Tibial nerve (tissue), 4 donors: ENCODE measurements around the gene LARP4B. TPM values are rescaled to one million over a fixed set of nuclear protein-coding genes. Genes with fewer than 3 reads are reported as not detected.

Source experiments
- DNase-seq, 2 donors: peaks; one replicate each; pipeline ENCODE4 v3.0.0-alpha.2; 2019; ENCODE audit warnings: low spot score in 2 of 2
- H3K27ac ChIP-seq, 4 donors: fragments of 200-600 bp; sonication (generic) in 3 of 4; one replicate each; pipeline ENCODE4 v1.5.1; 2017 to 2019; ENCODE audit warnings: mild to moderate bottlenecking in 1 of 4
- H3K27me3 ChIP-seq, 2 donors: fragments of 200-600 bp; sonication (generic) in 1 of 2; one replicate each; pipeline versions ENCODE4 v1.5.1 to v1.6.0; 2017 to 2019
- H3K36me3 ChIP-seq, 3 donors: fragments of 200-600 bp; sonication (generic); one replicate each; pipeline ENCODE4 v1.5.1; 2018 to 2019
- H3K4me1 ChIP-seq, 4 donors: fragments of 200-600 bp; sonication (generic) in 3 of 4; one replicate each; pipeline ENCODE4 v1.5.1; 2017 to 2019
- H3K4me3 ChIP-seq, 4 donors: fragments of 200-600 bp; sonication (generic) in 3 of 4; one replicate each; pipeline ENCODE4 v1.5.1; 2017 to 2019; ENCODE audit warnings: mild to moderate bottlenecking in 1 of 4, moderate library complexity in 1 of 4
- H3K9me3 ChIP-seq, 4 donors: fragments of 200-600 bp; sonication (generic) in 3 of 4; one replicate each; pipeline ENCODE4 v1.5.1; 2017 to 2019
- EP300 ChIP-seq, 2 donors: sonication (generic); formaldehyde crosslinking; IDR thresholded peaks; one replicate each; pipeline ENCODE4 v1.6.1; 2017; ENCODE audit warnings: antibody characterized with exemption in 2 of 2, mild to moderate bottlenecking in 1 of 2
- POLR2A ChIP-seq, 2 donors: fragments of 450-650 bp; IDR thresholded peaks; one replicate each; pipeline ENCODE4 v1.6.1; 2017; ENCODE audit warnings: antibody characterized with exemption in 2 of 2, mild to moderate bottlenecking in 2 of 2, moderate library complexity in 2 of 2
- WGBS, 2 donors: methylation state at CpG; one replicate each; pipeline ENCODE4 v1.1.5; 2018; 5-methylcytosine and 5-hydroxymethylcytosine counted together
- total RNA-seq, 4 donors: library from RNA; depleted of rRNA; stranded (reverse); fragments of >200 nt; gene quantifications; one replicate each; pipeline ENCODE4 v1.1.0, GENCODE V29; 2016
- TF ChIP-seq, protein P1 (sequence below), 5 experiments: fragments of 200-600 bp in 3 of 5; fragments of 450-650 bp in 2 of 5; sonication (generic) in 3 of 5; IDR thresholded peaks; one replicate each; pipeline ENCODE4 v1.5.1; 2016 to 2019; ENCODE audit warnings: antibody characterized with exemption in 5 of 5, mild to moderate bottlenecking in 3 of 5, moderate library complexity in 2 of 5

LARP4B gene
- total RNA-seq, 4 donors from 2014 or later, result 50.2 to 64.7 (median 58.6) TPM

DNA sequence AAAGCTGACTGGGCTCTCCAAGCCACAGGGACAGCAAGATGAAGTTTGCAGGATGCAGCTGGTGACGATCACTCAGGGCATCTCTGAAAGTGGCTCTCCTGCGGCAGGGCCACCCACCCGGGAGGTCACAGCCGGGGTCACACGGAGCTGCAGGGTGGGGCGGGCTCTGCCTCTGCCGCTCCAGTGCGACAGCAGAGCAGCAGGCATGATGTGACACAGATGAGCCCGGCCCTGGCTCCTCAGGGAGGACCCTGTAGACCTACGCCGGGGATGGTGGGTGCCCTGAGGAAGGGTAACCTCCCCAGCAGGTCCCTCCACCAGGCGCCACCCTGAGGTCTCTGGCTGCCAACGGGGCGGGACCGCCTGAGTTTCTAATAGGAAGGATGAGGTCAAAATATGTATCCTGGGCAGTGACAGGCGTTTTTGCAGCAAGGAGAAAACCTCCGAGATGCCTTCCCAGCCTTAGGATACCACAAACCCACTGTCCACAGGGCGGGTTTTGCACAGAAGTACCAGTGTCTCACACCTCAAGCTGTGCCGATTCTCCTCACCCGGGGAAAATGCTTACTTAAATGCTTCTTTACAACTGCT is 127.2 kb downstream of the LARP4B start:
- no peak overlapping the region for H3K27ac ChIP-seq
- H3K9me3 ChIP-seq, result peaks cover 0 to 8% (median 0%) of the 10 kb centered on the region in 4 donors
- TF ChIP-seq, protein P1, sequence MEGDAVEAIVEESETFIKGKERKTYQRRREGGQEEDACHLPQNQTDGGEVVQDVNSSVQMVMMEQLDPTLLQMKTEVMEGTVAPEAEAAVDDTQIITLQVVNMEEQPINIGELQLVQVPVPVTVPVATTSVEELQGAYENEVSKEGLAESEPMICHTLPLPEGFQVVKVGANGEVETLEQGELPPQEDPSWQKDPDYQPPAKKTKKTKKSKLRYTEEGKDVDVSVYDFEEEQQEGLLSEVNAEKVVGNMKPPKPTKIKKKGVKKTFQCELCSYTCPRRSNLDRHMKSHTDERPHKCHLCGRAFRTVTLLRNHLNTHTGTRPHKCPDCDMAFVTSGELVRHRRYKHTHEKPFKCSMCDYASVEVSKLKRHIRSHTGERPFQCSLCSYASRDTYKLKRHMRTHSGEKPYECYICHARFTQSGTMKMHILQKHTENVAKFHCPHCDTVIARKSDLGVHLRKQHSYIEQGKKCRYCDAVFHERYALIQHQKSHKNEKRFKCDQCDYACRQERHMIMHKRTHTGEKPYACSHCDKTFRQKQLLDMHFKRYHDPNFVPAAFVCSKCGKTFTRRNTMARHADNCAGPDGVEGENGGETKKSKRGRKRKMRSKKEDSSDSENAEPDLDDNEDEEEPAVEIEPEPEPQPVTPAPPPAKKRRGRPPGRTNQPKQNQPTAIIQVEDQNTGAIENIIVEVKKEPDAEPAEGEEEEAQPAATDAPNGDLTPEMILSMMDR (IDR thresholded peaks at IDR 0.05), result no peak
- no peak for TF ChIP-seq EP300 (IDR thresholded peaks at IDR 0.05)
- 20 to 35% methylated on average over 19 to 20 of the region's 20 CpGs for WGBS, 2 donors
- H3K4me3 ChIP-seq, result no peak overlapping the region
- H3K4me1 ChIP-seq, result peaks cover 0 to 13% (median 0%) of the 10 kb centered on the region in 4 donors
- DNase-seq, result no peak
- H3K27me3 ChIP-seq, result no peaks in the 10 kb centered on the region
- H3K36me3 ChIP-seq, result peaks cover 2 to 42% (median 14%) of the 10 kb centered on the region in 3 donors

GRCh38 chr10:803041-803741 is 128.3 kb downstream of the LARP4B start:
- Histone ChIP-seq H3K4me1 (peaks cover 0 to 13% (median 0%) of the 10 kb centered on the region in 4 donors), H3K36me3 (peaks cover 2 to 32% (median 10%) of the 10 kb centered on the region in 3 donors), H3K27ac (no peak overlapping the region), H3K27me3 (no peaks in the 10 kb centered on the region), H3K9me3 (peaks cover 0 to 13% (median 0%) of the 10 kb centered on the region in 4 donors), H3K4me3 (no peak overlapping the region)
- DNase-seq, result no peak
- no peak for TF ChIP-seq POLR2A (IDR thresholded peaks at IDR 0.05)
- no peak for TF ChIP-seq EP300 (IDR thresholded peaks at IDR 0.05)
- TF ChIP-seq, protein P1 (IDR thresholded peaks at IDR 0.05), result no peak
- 75 to 85% methylated on average over 21 to 25 of the region's 25 CpGs for WGBS, 2 donors

DNA sequence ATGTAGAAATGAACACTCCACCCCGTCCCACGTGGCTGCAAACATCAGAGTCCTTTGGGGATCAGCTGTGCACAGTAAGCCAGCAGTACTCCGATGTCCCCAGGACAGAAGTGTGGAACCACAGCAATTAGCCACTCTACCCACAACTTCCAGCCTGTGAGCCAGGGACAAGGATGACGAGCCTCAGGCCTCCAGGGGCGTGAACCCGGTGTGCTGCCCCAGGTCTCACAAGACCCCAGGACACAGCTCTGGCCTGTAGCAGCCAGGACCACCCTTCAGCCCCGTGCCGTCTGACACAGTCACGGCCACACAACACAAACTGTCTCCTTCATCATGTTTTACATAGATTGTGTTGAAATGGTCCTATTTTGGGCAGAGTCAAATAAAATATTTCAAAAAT is 129.0 kb downstream of the LARP4B start:
- WGBS, 2 donors, result 75 to 79% methylated on average over 9 of the region's 9 CpGs
- H3K36me3 ChIP-seq, result peaks cover 2 to 25% (median 4%) of the 10 kb centered on the region in 3 donors
- no peak for DNase-seq
- H3K9me3 ChIP-seq, result peaks cover 0 to 13% (median 0%) of the 10 kb centered on the region in 4 donors
- no peak overlapping the region for H3K4me3 ChIP-seq
- peaks cover 0 to 13% (median 0%) of the 10 kb centered on the region in 4 donors for H3K4me1 ChIP-seq
- TF ChIP-seq EP300 (IDR thresholded peaks at IDR 0.05) (no peak), POLR2A (IDR thresholded peaks at IDR 0.05) (no peak)
- TF ChIP-seq, protein P1 (IDR thresholded peaks at IDR 0.05), result no peak
- H3K27me3 ChIP-seq, result no peaks in the 10 kb centered on the region
- H3K27ac ChIP-seq, result no peak overlapping the region

DNA sequence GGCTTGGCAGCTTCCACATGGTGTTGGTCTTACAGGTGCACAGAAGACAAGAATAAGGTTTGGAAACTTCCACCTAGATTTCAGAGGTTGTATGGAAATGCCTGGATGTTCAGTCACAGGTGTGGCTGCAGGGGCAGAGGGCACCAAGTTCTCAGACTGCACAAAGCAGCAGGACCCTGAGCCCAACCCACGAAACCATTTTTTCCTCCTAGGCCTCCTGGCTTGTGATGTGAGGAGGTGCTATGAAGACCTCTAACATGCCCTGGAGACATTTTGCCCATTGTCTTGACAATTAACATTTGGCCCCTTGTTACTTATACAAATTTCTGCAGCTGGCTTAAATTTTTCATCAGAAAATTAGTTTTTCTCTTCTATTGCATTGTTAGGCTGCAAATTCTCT is 134.3 kb downstream of the LARP4B start:
- H3K36me3 ChIP-seq, result peaks cover 0 to 10% (median 0%) of the 10 kb centered on the region in 3 donors
- no peak for DNase-seq
- 83 to 95% methylated on average over 1 of the region's 1 CpG for WGBS, 2 donors
- H3K27ac ChIP-seq, result no peak overlapping the region
- H3K27me3 ChIP-seq, result no peaks in the 10 kb centered on the region
- no peaks in the 10 kb centered on the region for H3K4me1 ChIP-seq
- TF ChIP-seq EP300 (IDR thresholded peaks at IDR 0.05), result no peak
- H3K9me3 ChIP-seq, result peaks cover 0 to 28% (median 0%) of the 10 kb centered on the region in 4 donors
- H3K4me3 ChIP-seq, result no peak overlapping the region

GRCh38 chr10:796233-796632 is 135.3 kb downstream of the LARP4B start:
- 72 to 75% methylated on average over 4 of the region's 4 CpGs for WGBS, 2 donors
- Histone ChIP-seq H3K4me1 (no peaks in the 10 kb centered on the region), H3K9me3 (peaks cover 0 to 28% (median 0%) of the 10 kb centered on the region in 4 donors), H3K27me3 (no peaks in the 10 kb centered on the region), H3K4me3 (no peak overlapping the region), H3K27ac (no peak overlapping the region), H3K36me3 (peaks cover 0 to 10% (median 0%) of the 10 kb centered on the region in 3 donors)
- TF ChIP-seq, protein P1 (IDR thresholded peaks at IDR 0.05), result no peak
- TF ChIP-seq POLR2A (IDR thresholded peaks at IDR 0.05) (no peak), EP300 (IDR thresholded peaks at IDR 0.05) (no peak)
- no peak for DNase-seq
